ENCODE data around the gene MANF.
"Not testable (repeated sequence)": the region's sequence is repeated elsewhere in the genome, so short reads cannot be mapped to it uniquely, and the experiment has no call there.

The MANF gene

GRCh38 chr3:51384726-51385473 is at the start of gene MANF:
TSS of gene MANF (plus strand) at chr3:51385291. CDS start at chr3:51385343, 52 bp downstream.
- peak; percentile 93 to 96 for DNase-seq (ENCODE audit: low read depth in 1 of 2, low spot score in 1 of 2)

GRCh38 chr3:51336261-51336660 is 48.8 kb upstream of the MANF start:
- DNase-seq (ENCODE audit: low read depth in 1 of 2, low spot score in 1 of 2) = no peak

GRCh38 chr3:51337666-51338065 is 47.4 kb upstream of the MANF start:
- no peak for DNase-seq (ENCODE audit: low read depth in 1 of 2, low spot score in 1 of 2)

GRCh38 chr3:51338632-51339031 is 46.5 kb upstream of the MANF start:
- DNase-seq (ENCODE audit: low read depth in 1 of 2, low spot score in 1 of 2) = no peak

- DNase-seq (ENCODE audit: low read depth in 1 of 2, low spot score in 1 of 2) = no peak
These were observed 44.9 kb upstream of the MANF start for GRCh38 chr3:51340013-51340829.

GRCh38 chr3:51340989-51341636 is 44.0 kb upstream of the MANF start:
- no peak for DNase-seq (ENCODE audit: low read depth in 1 of 2, low spot score in 1 of 2)

- no peak for DNase-seq (ENCODE audit: low read depth in 1 of 2, low spot score in 1 of 2)
These were observed 41.0 kb upstream of the MANF start for GRCh38 chr3:51343918-51344687.

- DNase-seq (ENCODE audit: low read depth in 1 of 2, low spot score in 1 of 2) = no peak
These were observed 34.3 kb upstream of the MANF start for GRCh38 chr3:51350751-51351150.

GRCh38 chr3:51353131-51353530 is 32.0 kb upstream of the MANF start:
- DNase-seq (ENCODE audit: low read depth in 1 of 2, low spot score in 1 of 2) = no peak

GRCh38 chr3:51353691-51354090 is 31.4 kb upstream of the MANF start:
- DNase-seq (ENCODE audit: low read depth in 1 of 2, low spot score in 1 of 2) = no peak

- DNase-seq (ENCODE audit: low read depth in 1 of 2, low spot score in 1 of 2) = no peak
These were observed 30.9 kb upstream of the MANF start for GRCh38 chr3:51354172-51354571.

GRCh38 chr3:51354731-51355615 is 30.1 kb upstream of the MANF start:
- no peak for DNase-seq (ENCODE audit: low read depth in 1 of 2, low spot score in 1 of 2)

- no peak for DNase-seq (ENCODE audit: low read depth in 1 of 2, low spot score in 1 of 2)
These were observed 29.1 kb upstream of the MANF start for GRCh38 chr3:51355891-51356578.

- DNase-seq (ENCODE audit: low read depth in 1 of 2, low spot score in 1 of 2) = no peak
These were observed 27.2 kb upstream of the MANF start for GRCh38 chr3:51357856-51358255.

- DNase-seq (ENCODE audit: low read depth in 1 of 2, low spot score in 1 of 2) = no peak
These were observed 26.1 kb upstream of the MANF start for GRCh38 chr3:51358981-51359380.

GRCh38 chr3:51360806-51361205 is 24.3 kb upstream of the MANF start:
- no peak for DNase-seq (ENCODE audit: low read depth in 1 of 2, low spot score in 1 of 2)

GRCh38 chr3:51361746-51362145 is 23.3 kb upstream of the MANF start:
- no peak for DNase-seq (ENCODE audit: low read depth in 1 of 2, low spot score in 1 of 2)

- DNase-seq (ENCODE audit: low read depth in 1 of 2, low spot score in 1 of 2) = no peak
These were observed 22.6 kb upstream of the MANF start for GRCh38 chr3:51362476-51362875.

GRCh38 chr3:51368276-51368675 is 16.8 kb upstream of the MANF start:
- not testable (repeated sequence) for DNase-seq (ENCODE audit: low read depth in 1 of 2, low spot score in 1 of 2)

All from stimulated activated CD4-positive, alpha-beta T cell treated with anti-CD3 and anti-CD28 coated beads, Interleukin-15, amount 100 ng/mL, for 1 hour (primary cell).